HG03457 (cell line): ENCODE measurements around the gene TCF7L2.

ENCODE experiments used
- ATAC-seq: cut with Tn5 transposase; IDR thresholded peaks from one replicate; pipeline ENCODE4 v1.9.1; 2021; ENCODE audit warnings: moderate number of reproducible peaks; ENCODE audit not compliant: unreplicated experiment

The TCF7L2 gene

DNA sequence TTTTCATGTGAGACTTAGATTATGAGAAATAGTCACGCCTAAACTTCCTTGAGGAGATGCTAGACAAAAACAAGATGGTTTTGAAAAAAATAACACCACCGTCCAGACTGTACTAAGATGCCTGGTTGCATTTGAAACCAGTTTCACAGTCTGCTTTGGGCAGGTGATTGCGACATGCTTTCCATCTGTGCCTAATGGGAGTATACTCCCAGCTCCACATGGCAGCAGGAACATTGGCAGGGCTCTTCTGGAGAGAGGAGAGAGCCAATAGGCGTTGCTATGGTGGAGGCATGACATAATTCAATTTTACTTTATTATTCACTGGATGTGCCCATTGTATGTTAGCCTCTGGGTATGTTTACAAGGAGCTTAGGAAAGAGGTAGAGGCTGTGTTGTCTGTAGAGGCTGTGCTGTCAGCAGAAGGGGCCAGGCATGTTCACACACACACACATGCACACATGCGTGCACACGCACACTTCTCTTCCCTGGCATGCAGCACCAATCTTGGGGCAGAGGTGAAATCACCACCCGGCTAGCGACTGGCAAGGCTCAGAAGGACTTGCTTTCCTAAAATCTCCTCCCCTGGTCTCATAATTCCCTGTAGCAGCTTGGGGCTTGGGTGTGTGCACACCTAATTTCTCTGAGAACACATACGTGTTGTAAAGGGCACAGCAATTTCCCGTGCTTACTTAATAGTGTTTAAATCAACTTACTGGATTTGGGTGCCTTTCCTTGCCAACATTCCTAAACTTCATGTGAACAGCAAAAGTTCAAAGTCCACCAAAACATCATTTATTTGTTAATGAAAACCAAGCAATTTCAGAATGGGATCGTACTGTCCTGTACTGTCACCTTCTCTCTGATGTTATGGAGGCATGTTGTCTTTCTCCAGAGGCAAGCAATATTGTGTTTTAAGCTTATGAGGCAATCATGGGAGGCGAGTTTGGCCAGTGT lies 162.1 kb downstream of the TCF7L2 start:
- no peak for ATAC-seq

DNA sequence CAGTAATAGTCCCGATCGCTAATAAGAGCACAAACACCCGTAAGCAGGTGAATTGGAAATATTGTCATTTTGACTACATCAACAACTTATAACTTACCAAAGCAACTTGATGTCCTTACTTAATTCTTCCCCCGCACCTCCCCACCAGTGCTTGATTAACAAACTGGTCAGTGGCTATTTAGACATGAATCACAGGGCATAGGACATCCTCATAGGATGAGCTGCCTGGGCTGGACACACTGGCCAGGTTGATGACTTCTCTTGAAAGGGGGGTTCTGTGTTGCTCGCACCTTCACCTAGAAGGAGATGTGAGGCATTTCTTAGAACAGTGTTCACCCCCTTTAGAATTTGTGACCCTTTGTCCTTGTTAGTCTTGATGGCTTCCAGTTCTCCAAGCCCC lies 163.2 kb downstream of the TCF7L2 start:
- ATAC-seq: no peak

GRCh38 chr10:113113918-113114317 lies 163.9 kb downstream of the TCF7L2 start:
- no peak for ATAC-seq

- ATAC-seq: no peak
Measured at GRCh38 chr10:113115556-113115955, 165.5 kb downstream of the TCF7L2 start.

GRCh38 chr10:113118882-113119281 lies 168.8 kb downstream of the TCF7L2 start:
- no peak for ATAC-seq

GRCh38 chr10:113119801-113120200 lies 169.8 kb downstream of the TCF7L2 start:
- ATAC-seq: no peak

DNA sequence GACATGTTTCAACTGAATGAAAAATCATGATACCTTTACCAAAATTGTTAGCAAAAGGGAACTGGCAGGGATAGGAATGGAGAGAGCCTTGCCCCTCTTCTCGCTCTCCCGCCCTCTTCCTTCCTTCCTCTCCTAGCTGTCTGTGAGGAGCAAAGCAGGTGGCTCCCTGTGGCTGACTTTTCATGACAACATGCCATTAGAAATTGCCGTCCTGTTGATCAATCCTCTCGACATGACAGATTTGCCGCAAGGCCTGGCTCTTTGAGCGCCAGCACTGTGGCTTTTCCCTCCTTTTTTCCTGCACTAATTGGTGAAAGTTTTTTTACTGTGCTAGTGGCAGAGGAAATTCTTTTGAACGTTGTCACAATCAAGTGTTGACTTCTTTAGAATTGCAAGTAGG lies 171.1 kb downstream of the TCF7L2 start:
- ATAC-seq: no peak

GRCh38 chr10:113122947-113123346 lies 172.9 kb downstream of the TCF7L2 start:
- no peak for ATAC-seq

- no peak for ATAC-seq
Measured at GRCh38 chr10:113124724-113125123, 174.7 kb downstream of the TCF7L2 start.

GRCh38 chr10:113125612-113126011 lies 175.6 kb downstream of the TCF7L2 start:
- ATAC-seq: no peak

DNA sequence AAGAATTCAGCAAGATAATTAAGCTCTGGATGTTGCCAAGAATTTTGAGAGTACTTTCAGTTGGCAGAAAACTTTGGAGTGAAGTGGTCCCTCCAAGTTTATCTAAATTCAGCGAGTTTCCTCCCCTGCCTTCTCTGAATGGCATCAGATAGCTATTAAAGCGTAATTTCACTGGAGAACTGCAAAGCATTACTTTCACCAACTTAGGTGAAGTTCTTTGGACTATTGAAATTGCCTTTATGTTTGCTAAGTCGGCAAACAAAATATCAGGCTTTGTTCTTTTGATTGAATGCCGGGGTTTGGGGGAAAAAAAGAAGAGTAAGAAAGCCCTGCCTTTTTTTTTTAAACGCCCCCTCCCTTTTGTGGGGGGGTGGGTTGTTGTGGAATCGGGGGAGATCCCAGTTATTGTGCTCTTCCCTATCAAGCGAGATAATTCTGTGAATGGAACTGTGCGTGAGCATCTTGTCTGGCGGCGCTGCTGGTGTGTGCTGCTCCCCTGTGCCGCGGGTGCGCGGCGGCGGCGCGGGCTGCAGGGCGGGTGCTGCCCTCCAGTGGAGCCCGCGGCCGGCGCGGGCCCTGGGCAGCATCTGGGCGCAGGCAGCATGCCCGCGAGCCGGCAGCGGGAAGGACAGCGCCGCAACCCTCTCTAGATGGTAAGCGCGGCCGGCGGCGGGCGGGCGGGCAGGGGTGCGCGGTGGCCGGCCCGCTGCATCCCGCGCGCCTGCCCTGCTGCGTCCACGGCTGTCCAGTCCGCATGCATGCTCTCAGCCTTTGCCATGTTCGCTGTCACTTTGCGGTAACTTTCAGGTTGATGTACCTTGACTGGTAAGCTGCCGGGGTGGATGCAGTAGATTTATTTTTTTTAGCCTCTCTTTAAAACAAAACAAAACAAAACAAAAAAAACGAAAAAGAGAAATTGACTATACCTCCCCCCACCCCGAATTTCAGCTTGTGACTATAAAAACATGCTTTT lies 176.5 kb downstream of the TCF7L2 start:
- ATAC-seq: no peak

GRCh38 chr10:113127261-113127900 lies 177.3 kb downstream of the TCF7L2 start:
- ATAC-seq: no peak

DNA sequence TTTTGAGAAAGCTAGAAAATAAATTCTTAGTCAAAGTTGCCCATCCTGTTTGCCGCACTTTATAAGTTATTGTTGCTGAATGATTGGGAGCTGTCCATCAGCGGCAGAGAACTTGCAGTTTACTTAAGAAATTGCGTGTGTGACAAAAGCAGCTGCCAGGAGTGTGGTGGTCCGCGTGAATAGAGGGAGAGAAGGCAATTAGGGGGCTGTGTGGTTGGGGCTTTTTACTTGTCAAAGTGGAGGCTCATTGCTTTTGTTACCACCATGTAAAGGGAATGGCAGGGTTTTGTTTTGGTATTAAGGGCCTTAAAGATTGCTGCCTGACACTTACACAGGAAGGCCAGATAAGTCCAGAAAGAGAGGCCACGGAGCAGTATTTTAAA lies 177.8 kb downstream of the TCF7L2 start:
- ATAC-seq: no peak

GRCh38 chr10:113128450-113129070 lies 178.5 kb downstream of the TCF7L2 start:
- no peak for ATAC-seq

- ATAC-seq: no peak
Measured at GRCh38 chr10:113129117-113129516, 179.1 kb downstream of the TCF7L2 start.

DNA sequence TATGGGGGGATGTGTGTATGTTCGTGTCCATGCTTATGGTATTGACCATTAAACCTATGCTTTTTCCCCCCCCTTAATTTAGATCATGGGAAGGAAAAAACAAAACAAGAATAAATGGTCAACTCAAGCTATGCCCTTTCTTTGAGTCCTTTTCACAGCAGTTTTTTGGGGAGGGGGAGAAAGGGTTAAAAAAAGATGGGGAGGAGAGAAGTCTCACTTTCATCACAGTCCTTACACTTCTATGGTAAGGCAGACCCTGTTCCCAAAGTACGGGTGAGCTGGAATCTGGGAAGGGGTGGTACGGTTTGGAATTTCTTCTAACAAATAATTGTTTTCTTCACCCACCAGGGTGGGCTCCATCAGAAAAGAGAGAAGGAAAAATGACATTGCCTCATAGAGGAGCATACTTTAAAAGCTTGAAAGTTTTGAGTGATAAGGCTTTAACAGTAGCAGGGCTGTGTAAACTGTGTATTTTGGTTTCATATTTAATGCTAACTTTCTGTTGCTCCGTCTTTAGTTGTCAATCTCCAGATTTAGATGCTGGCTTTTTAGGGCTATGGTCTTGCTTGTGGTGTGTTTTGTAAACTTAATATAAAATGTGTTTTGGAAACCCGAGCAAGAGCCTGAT lies 180.1 kb downstream of the TCF7L2 start:
- ATAC-seq: no peak

DNA sequence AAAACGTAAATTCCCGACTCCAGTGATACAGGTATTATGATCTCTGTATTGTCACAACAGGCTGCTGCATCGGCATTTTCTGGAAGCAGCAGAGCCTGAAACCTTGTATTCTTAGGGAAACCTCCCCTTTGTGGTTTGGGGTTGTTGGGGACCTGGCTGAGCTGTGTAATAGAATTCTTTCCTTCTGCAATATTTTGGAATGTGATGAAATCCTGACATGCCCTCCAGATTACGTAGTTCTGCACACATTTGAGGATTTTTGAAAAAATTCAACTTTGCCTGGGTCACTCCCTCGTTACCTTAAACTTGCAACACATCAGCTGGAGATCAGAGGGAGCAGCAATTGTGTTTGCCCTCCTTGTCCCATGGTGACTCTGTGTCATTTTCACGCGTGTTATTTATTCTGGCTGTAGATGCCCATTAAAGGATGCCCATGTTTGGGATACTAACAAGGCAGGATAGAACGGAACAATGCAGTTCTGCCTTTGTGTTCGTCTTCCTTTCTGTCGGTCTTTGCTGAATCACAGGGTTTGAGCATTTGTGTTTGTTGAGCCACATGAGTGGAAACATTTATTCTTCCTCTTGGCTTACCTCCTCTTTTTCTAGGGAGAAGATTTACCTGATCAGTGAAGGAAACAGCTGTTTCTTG lies 181.7 kb downstream of the TCF7L2 start:
- ATAC-seq: no peak

- ATAC-seq: no peak
Measured at GRCh38 chr10:113132591-113133121, 182.6 kb downstream of the TCF7L2 start.

DNA sequence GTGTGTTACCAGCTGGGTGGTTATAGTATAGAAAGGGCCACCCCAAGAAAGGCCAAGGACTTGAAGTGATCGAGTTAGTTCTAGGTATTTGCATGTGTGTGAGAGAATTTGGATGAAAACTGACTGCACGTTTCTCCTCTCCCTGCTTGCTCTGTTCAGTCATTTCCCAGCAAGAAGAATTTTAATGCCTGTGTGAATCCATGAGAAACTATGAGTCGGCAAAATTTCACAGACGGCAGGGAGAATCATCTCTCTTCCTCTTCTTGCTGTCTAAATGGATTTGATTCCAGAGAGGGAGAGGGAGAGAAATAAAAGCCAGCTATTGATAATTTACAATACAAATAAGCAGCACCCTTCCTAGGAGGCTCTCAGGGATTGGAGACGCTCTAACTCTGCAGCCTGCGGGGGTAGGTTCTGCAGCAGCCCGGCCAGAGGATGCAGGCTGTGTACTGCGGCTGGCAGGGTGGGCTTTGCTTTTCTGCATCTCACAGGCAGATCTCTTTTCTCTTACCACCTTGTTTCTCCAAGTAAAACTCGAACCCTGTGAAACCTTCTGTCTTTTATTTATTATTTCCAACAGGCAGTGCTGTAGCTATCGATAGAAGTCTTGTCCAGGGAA lies 183.6 kb downstream of the TCF7L2 start:
- no peak for ATAC-seq
